Measurements from ENCODE around the gene SMARCA2. TPM values are rescaled to one million over a fixed set of nuclear protein-coding genes. Genes with fewer than 3 reads are reported as not detected.

The SMARCA2 gene
- total and polyA plus RNA-seq, 9 of the 15 experiments (the other 6 are each of a cell fraction or from before 2014, with no cell fraction given): 8.0 to 34.8 (median 25.5) TPM

DNA sequence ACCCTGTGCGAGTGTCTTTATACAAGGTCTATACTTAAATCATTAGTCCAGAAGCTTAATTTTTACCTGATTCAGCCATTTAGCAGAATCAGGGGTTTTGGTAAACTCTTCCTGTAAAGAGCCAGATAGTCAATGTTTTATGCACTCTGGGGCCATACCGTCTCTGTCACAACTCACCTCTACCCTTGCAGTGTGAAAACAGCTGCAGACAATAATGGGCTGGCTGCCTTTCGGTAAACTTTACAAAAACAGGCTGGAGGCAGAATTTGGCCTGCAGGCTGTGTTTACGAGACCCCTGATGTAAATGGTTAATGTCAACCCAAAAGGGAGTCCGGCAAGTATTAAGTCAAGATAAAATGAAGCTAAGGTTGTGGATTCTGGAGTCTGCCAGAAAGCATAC lies 32.8 kb downstream of the SMARCA2 start:
- in situ Hi-C loops (cut with MboI): no loop called here
- no peaks in the 10 kb centered on the region for H3K4me1 ChIP-seq (replicated peaks in 1 of 2; ENCODE audit: control insufficient read depth in 2 of 2, insufficient read depth in 2 of 2, low read length in 2 of 2)
- DNase-seq (ENCODE audit: extremely low read depth in 1 of 4, low spot score in 3 of 4) (no peak), ATAC-seq (no peak), FAIRE-seq (no peak)
- no peak overlapping the region for H3K4me2 ChIP-seq (ENCODE audit: insufficient read depth, low read length)
- H4K20me1 ChIP-seq (replicated peaks; ENCODE audit: control insufficient read depth, insufficient read depth, low read length): no peaks in the 10 kb centered on the region
- intact Hi-C loops (cut with micrococcal nuclease): no loop called here
- no peak overlapping the region for H3K9ac ChIP-seq (ENCODE audit: insufficient read depth in 1 of 2, low read depth in 2 of 2, low read length in 2 of 2)
- ChIA-PET POLR2A (no interaction called here), CTCF (ENCODE audit: low intra/inter-chr PET ratio) (no interaction called here)
- no peak overlapping the region for H2AFZ ChIP-seq (ENCODE audit: low read depth, low read length)
- no TSS peak for BruUV-seq (replicated peaks)
- 93% methylated on average over 4 of the region's 5 CpGs for WGBS (ENCODE audit: insufficient coverage, low coverage, missing lambda C conversion rate)
- H3K27me3 ChIP-seq (ENCODE audit: control insufficient read depth in 2 of 2, insufficient read depth in 2 of 2, low read length in 2 of 2): no peaks in the 10 kb centered on the region
- H3K79me2 ChIP-seq (ENCODE audit: control insufficient read depth, insufficient read depth, low read length): no peaks in the 10 kb centered on the region
- peaks cover 11% of the 10 kb centered on the region; the same call in 2 of the 3 replicates for H3K36me3 ChIP-seq (ENCODE audit: control insufficient read depth, insufficient read depth, low read length)
- no peak overlapping the region for H3K27ac ChIP-seq (ENCODE audit: extremely low read depth, low read depth, low read length)
- TF ChIP-seq NFXL1 (CRISPR knock-in tag; IDR thresholded peaks at IDR 0.05): no peak
- TF ChIP-seq, protein P1, sequence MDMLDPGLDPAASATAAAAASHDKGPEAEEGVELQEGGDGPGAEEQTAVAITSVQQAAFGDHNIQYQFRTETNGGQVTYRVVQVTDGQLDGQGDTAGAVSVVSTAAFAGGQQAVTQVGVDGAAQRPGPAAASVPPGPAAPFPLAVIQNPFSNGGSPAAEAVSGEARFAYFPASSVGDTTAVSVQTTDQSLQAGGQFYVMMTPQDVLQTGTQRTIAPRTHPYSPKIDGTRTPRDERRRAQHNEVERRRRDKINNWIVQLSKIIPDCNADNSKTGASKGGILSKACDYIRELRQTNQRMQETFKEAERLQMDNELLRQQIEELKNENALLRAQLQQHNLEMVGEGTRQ (CRISPR knock-in tag; IDR thresholded peaks at IDR 0.05): no peak
- TF ChIP-seq CBX1 (IDR thresholded peaks at IDR 0.05; ENCODE audit: low read depth): no peak
- no peak overlapping the region for H3K4me3 ChIP-seq
- H3K9me3 ChIP-seq (replicated peaks; ENCODE audit: control insufficient read depth, insufficient read depth, low read depth, low read length): no peaks in the 10 kb centered on the region
- H3K9me1 ChIP-seq (ENCODE audit: control insufficient read depth, insufficient read depth, low read length): no peaks in the 10 kb centered on the region

DNA sequence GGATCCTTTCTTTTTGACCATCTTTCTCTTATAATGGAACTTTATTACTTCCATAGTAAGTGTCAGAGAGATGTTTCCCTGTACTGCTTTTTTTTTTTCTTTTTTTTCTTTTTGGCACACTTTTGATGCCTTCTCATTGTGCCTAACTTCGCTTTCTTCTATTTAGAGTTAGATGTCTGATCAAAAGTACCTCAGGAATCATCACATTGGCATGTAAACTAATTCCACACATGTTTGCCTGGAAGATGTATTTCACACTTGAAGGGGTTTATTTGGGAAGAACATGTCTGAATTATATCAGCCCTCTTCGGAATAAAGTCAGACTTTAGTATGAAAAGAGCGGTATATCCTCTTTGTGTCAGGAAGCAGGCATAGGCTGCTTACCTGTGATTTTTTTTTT lies 35.1 kb downstream of the SMARCA2 start:
- no peak overlapping the region for H3K27ac ChIP-seq (ENCODE audit: extremely low read depth, low read depth, low read length)
- no peaks in the 10 kb centered on the region for H3K9me1 ChIP-seq (ENCODE audit: control insufficient read depth, insufficient read depth, low read length)
- no peaks in the 10 kb centered on the region for H3K4me1 ChIP-seq (replicated peaks in 1 of 2; ENCODE audit: control insufficient read depth in 2 of 2, insufficient read depth in 2 of 2, low read length in 2 of 2)
- H3K36me3 ChIP-seq (ENCODE audit: control insufficient read depth, insufficient read depth, low read length): 0 out of 3 replicates have a peak, but pooled peaks cover under 1% of the 10 kb centered on the region
- no peak for TF ChIP-seq SETDB1 (IDR thresholded peaks at IDR 0.05; ENCODE audit: low read length)
- TF ChIP-seq, protein P2, sequence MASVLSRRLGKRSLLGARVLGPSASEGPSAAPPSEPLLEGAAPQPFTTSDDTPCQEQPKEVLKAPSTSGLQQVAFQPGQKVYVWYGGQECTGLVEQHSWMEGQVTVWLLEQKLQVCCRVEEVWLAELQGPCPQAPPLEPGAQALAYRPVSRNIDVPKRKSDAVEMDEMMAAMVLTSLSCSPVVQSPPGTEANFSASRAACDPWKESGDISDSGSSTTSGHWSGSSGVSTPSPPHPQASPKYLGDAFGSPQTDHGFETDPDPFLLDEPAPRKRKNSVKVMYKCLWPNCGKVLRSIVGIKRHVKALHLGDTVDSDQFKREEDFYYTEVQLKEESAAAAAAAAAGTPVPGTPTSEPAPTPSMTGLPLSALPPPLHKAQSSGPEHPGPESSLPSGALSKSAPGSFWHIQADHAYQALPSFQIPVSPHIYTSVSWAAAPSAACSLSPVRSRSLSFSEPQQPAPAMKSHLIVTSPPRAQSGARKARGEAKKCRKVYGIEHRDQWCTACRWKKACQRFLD (CRISPR knock-in tag; IDR thresholded peaks at IDR 0.05): no peak
- no peak for TF ChIP-seq DPF2 (IDR thresholded peaks at IDR 0.05)
- no peak for TF ChIP-seq ZEB2 (IDR thresholded peaks at IDR 0.05)
- TF ChIP-seq LCOR (CRISPR knock-in tag; IDR thresholded peaks at IDR 0.05): no peak
- TF ChIP-seq, protein P3, sequence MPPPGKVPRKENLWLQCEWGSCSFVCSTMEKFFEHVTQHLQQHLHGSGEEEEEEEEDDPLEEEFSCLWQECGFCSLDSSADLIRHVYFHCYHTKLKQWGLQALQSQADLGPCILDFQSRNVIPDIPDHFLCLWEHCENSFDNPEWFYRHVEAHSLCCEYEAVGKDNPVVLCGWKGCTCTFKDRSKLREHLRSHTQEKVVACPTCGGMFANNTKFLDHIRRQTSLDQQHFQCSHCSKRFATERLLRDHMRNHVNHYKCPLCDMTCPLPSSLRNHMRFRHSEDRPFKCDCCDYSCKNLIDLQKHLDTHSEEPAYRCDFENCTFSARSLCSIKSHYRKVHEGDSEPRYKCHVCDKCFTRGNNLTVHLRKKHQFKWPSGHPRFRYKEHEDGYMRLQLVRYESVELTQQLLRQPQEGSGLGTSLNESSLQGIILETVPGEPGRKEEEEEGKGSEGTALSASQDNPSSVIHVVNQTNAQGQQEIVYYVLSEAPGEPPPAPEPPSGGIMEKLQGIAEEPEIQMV (tag; conservative IDR thresholded peaks at IDR 0.05; ENCODE audit: low read depth): no peak
- TF ChIP-seq PTBP1 (IDR thresholded peaks at IDR 0.05; ENCODE audit: low read depth, low read length): no peak
- CTCF ChIA-PET (ENCODE audit: low intra/inter-chr PET ratio): no interaction called here
- ATAC-seq (no peak), FAIRE-seq (no peak), DNase-seq (ENCODE audit: extremely low read depth in 1 of 4, low spot score in 3 of 4) (no peak)
- no peaks in the 10 kb centered on the region for H3K9me3 ChIP-seq (replicated peaks; ENCODE audit: control insufficient read depth, insufficient read depth, low read depth, low read length)
- in situ Hi-C loops (cut with MboI) (no loop called here), intact Hi-C loops (cut with micrococcal nuclease) (no loop called here)
- POLR2A ChIA-PET: no interaction called here
- H3K27me3 ChIP-seq (ENCODE audit: control insufficient read depth in 2 of 2, insufficient read depth in 2 of 2, low read length in 2 of 2): no peaks in the 10 kb centered on the region
- WGBS (ENCODE audit: insufficient coverage, low coverage, missing lambda C conversion rate): 100% methylated on average over 3 of the region's 3 CpGs
- no peak overlapping the region for H2AFZ ChIP-seq (ENCODE audit: low read depth, low read length)
- no peak overlapping the region for H3K9ac ChIP-seq (ENCODE audit: insufficient read depth in 1 of 2, low read depth in 2 of 2, low read length in 2 of 2)
- H3K4me2 ChIP-seq (ENCODE audit: insufficient read depth, low read length): no peak overlapping the region
- no peak overlapping the region for H3K4me3 ChIP-seq
- BruUV-seq (replicated peaks): no TSS peak
- no peaks in the 10 kb centered on the region for H3K79me2 ChIP-seq (ENCODE audit: control insufficient read depth, insufficient read depth, low read length)
- H4K20me1 ChIP-seq (replicated peaks; ENCODE audit: control insufficient read depth, insufficient read depth, low read length): no peaks in the 10 kb centered on the region

All from K562 (cell line).